Tibial nerve (tissue), 4 donors: ENCODE data around the gene NDUFAB1. TPM values are rescaled to one million over a fixed set of nuclear protein-coding genes. Genes with fewer than 3 reads are reported as not detected.

Source experiments
- DNase-seq, 2 donors: peaks; one replicate each; pipeline ENCODE4 v3.0.0-alpha.2; 2019; ENCODE audit warnings: low spot score in 2 of 2
- H3K27ac ChIP-seq, 4 donors: fragments of 200-600 bp; sonication (generic) in 3 of 4; one replicate each; pipeline ENCODE4 v1.5.1; 2017 to 2019; ENCODE audit warnings: mild to moderate bottlenecking in 1 of 4
- H3K27me3 ChIP-seq, 2 donors: fragments of 200-600 bp; sonication (generic) in 1 of 2; one replicate each; pipeline versions ENCODE4 v1.5.1 to v1.6.0; 2017 to 2019
- H3K36me3 ChIP-seq, 3 donors: fragments of 200-600 bp; sonication (generic); one replicate each; pipeline ENCODE4 v1.5.1; 2018 to 2019
- H3K4me1 ChIP-seq, 4 donors: fragments of 200-600 bp; sonication (generic) in 3 of 4; one replicate each; pipeline ENCODE4 v1.5.1; 2017 to 2019
- H3K4me3 ChIP-seq, 4 donors: fragments of 200-600 bp; sonication (generic) in 3 of 4; one replicate each; pipeline ENCODE4 v1.5.1; 2017 to 2019; ENCODE audit warnings: mild to moderate bottlenecking in 1 of 4, moderate library complexity in 1 of 4
- H3K9me3 ChIP-seq, 4 donors: fragments of 200-600 bp; sonication (generic) in 3 of 4; one replicate each; pipeline ENCODE4 v1.5.1; 2017 to 2019
- EP300 ChIP-seq, 2 donors: sonication (generic); formaldehyde crosslinking; IDR thresholded peaks; one replicate each; pipeline ENCODE4 v1.6.1; 2017; ENCODE audit warnings: antibody characterized with exemption in 2 of 2, mild to moderate bottlenecking in 1 of 2
- POLR2A ChIP-seq, 2 donors: fragments of 450-650 bp; IDR thresholded peaks; one replicate each; pipeline ENCODE4 v1.6.1; 2017; ENCODE audit warnings: antibody characterized with exemption in 2 of 2, mild to moderate bottlenecking in 2 of 2, moderate library complexity in 2 of 2
- WGBS, 2 donors: methylation state at CpG; one replicate each; pipeline ENCODE4 v1.1.5; 2018; 5-methylcytosine and 5-hydroxymethylcytosine counted together
- total RNA-seq, 4 donors: library from RNA; depleted of rRNA; stranded (reverse); fragments of >200 nt; gene quantifications; one replicate each; pipeline ENCODE4 v1.1.0, GENCODE V29; 2016
- TF ChIP-seq, protein P1 (sequence below), 5 experiments: fragments of 200-600 bp in 3 of 5; fragments of 450-650 bp in 2 of 5; sonication (generic) in 3 of 5; IDR thresholded peaks; one replicate each; pipeline ENCODE4 v1.5.1; 2016 to 2019; ENCODE audit warnings: antibody characterized with exemption in 5 of 5, mild to moderate bottlenecking in 3 of 5, moderate library complexity in 2 of 5

Gene NDUFAB1
- total RNA-seq, 4 donors from 2014 or later: 43.7 to 87.8 (median 67.1) TPM

DNA sequence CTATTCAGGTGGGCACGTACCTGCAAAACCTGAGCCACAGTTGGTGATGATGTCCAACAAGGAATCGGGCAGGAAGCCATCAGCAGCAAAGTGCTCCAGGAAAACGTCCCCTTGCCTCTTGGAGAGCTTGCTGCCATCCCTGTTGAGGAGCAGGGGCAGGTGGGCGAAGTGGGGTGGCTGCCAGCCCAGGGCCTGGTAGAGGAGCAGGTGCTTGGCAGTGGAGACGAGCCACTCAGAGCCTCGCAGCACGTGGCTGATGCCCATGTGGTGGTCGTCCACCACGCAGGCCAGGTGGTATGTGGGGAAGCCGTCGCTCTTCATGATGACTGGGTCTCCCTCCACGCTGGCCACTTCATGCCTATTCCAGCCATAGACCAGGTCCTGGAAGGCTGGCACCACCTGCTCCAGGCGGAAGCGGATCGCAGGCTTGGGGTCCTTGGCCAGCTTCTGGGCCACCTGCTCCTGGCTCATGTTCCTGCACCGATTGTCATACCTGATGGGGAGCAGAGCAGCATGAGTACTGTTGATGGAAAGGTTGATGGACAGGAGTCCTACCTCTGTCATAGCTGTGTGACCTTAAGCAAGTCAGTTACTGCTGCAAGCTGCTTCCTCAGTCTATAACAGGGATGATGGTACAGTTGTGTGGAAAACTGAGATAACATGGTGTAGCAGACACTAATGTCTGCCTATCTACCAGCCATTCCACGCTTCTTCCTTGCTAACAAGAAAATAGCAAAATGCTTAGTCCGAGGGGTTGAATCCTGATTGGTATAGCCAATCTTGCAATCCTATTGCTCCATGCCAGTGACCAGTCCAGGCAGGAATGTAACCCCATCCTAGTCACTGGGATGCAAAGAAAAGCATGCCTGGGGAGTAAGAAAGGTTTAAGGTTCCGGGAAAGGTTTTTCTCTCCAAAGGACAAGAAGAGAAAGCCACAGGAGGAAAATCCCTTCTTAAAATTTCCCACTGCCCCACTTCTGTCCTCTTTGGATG is 61.0 kb downstream of the NDUFAB1 start:
- 93 to 95% methylated on average over 12 to 19 of the region's 19 CpGs for WGBS, 2 donors
- no peak overlapping the region for H3K27ac ChIP-seq
- H3K4me3 ChIP-seq: no peak overlapping the region
- no peaks in the 10 kb centered on the region for H3K4me1 ChIP-seq
- H3K9me3 ChIP-seq: no peaks in the 10 kb centered on the region
- DNase-seq: no peak
- TF ChIP-seq, protein P1, sequence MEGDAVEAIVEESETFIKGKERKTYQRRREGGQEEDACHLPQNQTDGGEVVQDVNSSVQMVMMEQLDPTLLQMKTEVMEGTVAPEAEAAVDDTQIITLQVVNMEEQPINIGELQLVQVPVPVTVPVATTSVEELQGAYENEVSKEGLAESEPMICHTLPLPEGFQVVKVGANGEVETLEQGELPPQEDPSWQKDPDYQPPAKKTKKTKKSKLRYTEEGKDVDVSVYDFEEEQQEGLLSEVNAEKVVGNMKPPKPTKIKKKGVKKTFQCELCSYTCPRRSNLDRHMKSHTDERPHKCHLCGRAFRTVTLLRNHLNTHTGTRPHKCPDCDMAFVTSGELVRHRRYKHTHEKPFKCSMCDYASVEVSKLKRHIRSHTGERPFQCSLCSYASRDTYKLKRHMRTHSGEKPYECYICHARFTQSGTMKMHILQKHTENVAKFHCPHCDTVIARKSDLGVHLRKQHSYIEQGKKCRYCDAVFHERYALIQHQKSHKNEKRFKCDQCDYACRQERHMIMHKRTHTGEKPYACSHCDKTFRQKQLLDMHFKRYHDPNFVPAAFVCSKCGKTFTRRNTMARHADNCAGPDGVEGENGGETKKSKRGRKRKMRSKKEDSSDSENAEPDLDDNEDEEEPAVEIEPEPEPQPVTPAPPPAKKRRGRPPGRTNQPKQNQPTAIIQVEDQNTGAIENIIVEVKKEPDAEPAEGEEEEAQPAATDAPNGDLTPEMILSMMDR (IDR thresholded peaks at IDR 0.05): no peak
- TF ChIP-seq EP300 (IDR thresholded peaks at IDR 0.05) (no peak), POLR2A (IDR thresholded peaks at IDR 0.05) (no peak)
- H3K36me3 ChIP-seq: peaks cover 0 to 94% (median 8%) of the 10 kb centered on the region in 3 donors
- no peaks in the 10 kb centered on the region for H3K27me3 ChIP-seq

DNA sequence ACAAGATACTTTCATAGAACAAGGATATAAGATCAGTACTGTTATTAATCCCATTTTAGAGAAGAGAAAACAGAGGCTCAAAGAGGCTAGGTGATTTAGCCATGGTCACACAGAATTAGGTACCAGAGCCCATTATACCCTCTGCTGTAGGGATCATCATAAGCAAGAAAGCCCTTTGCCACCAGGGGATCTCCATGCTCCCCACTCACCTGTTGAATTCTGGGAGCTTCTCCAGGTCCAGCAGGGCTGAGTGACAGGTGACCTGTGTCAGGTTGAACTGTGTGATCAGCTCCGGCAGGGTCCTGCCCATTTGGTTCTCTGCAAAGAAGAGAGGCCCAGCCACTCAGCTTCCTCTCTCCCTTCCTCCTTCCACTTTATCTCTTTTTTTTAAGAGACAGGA is 63.7 kb downstream of the NDUFAB1 start:
- H3K36me3 ChIP-seq: peaks cover 0 to 99% (median 20%) of the 10 kb centered on the region in 3 donors
- TF ChIP-seq, protein P1 (IDR thresholded peaks at IDR 0.05): no peak
- TF ChIP-seq POLR2A (IDR thresholded peaks at IDR 0.05) (no peak), EP300 (IDR thresholded peaks at IDR 0.05) (no peak)

More for the DNA sequence above, 63.7 kb downstream of the NDUFAB1 start:
- 90 to 100% methylated on average over 1 of the region's 1 CpG for WGBS, 2 donors
- no peak for DNase-seq
- Histone ChIP-seq H3K9me3 (no peaks in the 10 kb centered on the region), H3K4me1 (no peaks in the 10 kb centered on the region), H3K4me3 (no peak overlapping the region), H3K27ac (no peak overlapping the region), H3K27me3 (no peaks in the 10 kb centered on the region)

Other genes with a start within 250 kb of the NDUFAB1 start
- 10 to 100 TPM; 21.6 to 35.7 (median 24.8) TPM for gene COG7, start 143.1 kb downstream of the NDUFAB1 start, total RNA-seq
- 10 to 100 TPM; 29.9 to 40.6 (median 36.8) TPM for gene GGA2, start 85.8 kb downstream of the NDUFAB1 start, total RNA-seq
- gene EARS2, start 39.0 kb downstream of the NDUFAB1 start, total RNA-seq: 10 to 100 TPM; 42.2 to 70.7 (median 57.1) TPM
- gene UBFD1, start 38.6 kb downstream of the NDUFAB1 start, total RNA-seq: 100 to 1,000 TPM in 1 of 4 donors, 10 to 100 TPM in 3; 70.5 to 110 (median 76.5) TPM
- 10 to 100 TPM in 3 of 4 donors, 1 to 10 TPM in 1; 9.6 to 19.0 (median 10.7) TPM for gene PALB2, start 45.0 kb upstream of the NDUFAB1 start, total RNA-seq
- 10 to 100 TPM; 23.1 to 28.8 (median 27.3) TPM for gene DCTN5, start 45.1 kb upstream of the NDUFAB1 start, total RNA-seq
- 1 to 10 TPM in 3 of 4 donors, under 1 TPM in 1; 0.59 to 9.6 (median 2.1) TPM for gene PLK1, start 82.6 kb upstream of the NDUFAB1 start, total RNA-seq
- not detected for gene ERN2, start 116.9 kb upstream of the NDUFAB1 start, total RNA-seq
- 10 to 100 TPM in 2 of 4 donors, 1 to 10 TPM in 2; 1.8 to 15.5 (median 7.5) TPM for gene CHP2, start 158.7 kb upstream of the NDUFAB1 start, total RNA-seq
- 1 to 10 TPM; 2.7 to 6.9 (median 4.3) TPM for gene PRKCB, start 239.7 kb upstream of the NDUFAB1 start, total RNA-seq